AG04450 (cell line): ENCODE results near the gene TRIM10. TPM values are rescaled to one million over a fixed set of nuclear protein-coding genes. Genes with fewer than 3 reads are reported as not detected.

Source experiments
- CTCF ChIA-PET: fragments of 300-600, 350-600 bp; formaldehyde crosslinking; extraction: SDS; loops from one replicate; lab custom pipeline; 2022; ENCODE audit warnings: antibody characterized with exemption, inconsistent platforms; lab: Charles Lee
- POLR2A ChIA-PET: fragments of 350-600 bp; formaldehyde crosslinking; extraction: SDS; loops from one replicate; lab custom pipeline; 2021; ENCODE audit warnings: antibody characterized with exemption, inconsistent platforms; lab: Yijun Ruan, JAX
- DNase-seq: peaks from one replicate; pipeline ENCODE4 v3.0.0-alpha.2; 2011; ENCODE audit warnings: low read depth, low spot score
- H3K27ac ChIP-seq: one replicate; pipeline ENCODE4 v1.5.1; 2012; ENCODE audit warnings: low read depth, low read length, control low read depth
- H3K27me3 ChIP-seq: one replicate; pipeline ENCODE4 v1.6.0; 2012; ENCODE audit warnings: low read length; ENCODE audit not compliant: control insufficient read depth, insufficient read depth
- H3K4me3 ChIP-seq: 2 replicates; pipeline ENCODE4 v1.5.1; 2011; ENCODE audit warnings: mild to moderate bottlenecking, low read depth, low read length, control low read depth
- H3K9me3 ChIP-seq: 2 replicates; pipeline ENCODE4 v1.5.1; 2012; ENCODE audit warnings: low read length; ENCODE audit not compliant: control insufficient read depth, insufficient read depth
- CTCF ChIP-seq: IDR thresholded peaks from 2 replicates; pipeline ENCODE4 v1.5.1; 2011; ENCODE audit warnings: low read depth, low read length, control low read depth, inconsistent platforms
- polyA plus RNA-seq: library from polyadenylated mRNA; depleted of rRNA; stranded (reverse); fragments of >200 nt; gene quantifications from 2 replicates; pipeline ENCODE4 v1.2.3, GENCODE V29; 2011

The TRIM10 gene
- polyA plus RNA-seq, 1 experiment: not detected

GRCh38 chr6:30154709-30155519, 6.1 kb downstream of the TRIM10 start:
- no peak for TF ChIP-seq CTCF
- no peak for DNase-seq
- Histone ChIP-seq H3K27ac (no peak overlapping the region), H3K4me3 (no peak overlapping the region), H3K27me3 (peaks cover 12% of the 10 kb centered on the region), H3K9me3 (no peaks in the 10 kb centered on the region; the same call in 1 of the 2 replicates)
- ChIA-PET POLR2A (no interaction called here), CTCF (interaction anchor here (1.2 to 3.3 kb wide), 3 partner anchors 13 to 24 kb away, joined by 4 to 23 read pairs (median 5); no protein-coding TSS in a partner anchor)

GRCh38 chr6:30154061-30154460, 7.0 kb downstream of the TRIM10 start:
- POLR2A ChIA-PET: no interaction called here
- TF ChIP-seq CTCF: no peak

GRCh38 chr6:30152910-30153610, 8.0 kb downstream of the TRIM10 start:
- Histone ChIP-seq H3K4me3 (no peak overlapping the region), H3K9me3 (no peaks in the 10 kb centered on the region; the same call in 1 of the 2 replicates), H3K27me3 (peaks cover 9% of the 10 kb centered on the region), H3K27ac (no peak overlapping the region)
- no peak for DNase-seq
- ChIA-PET CTCF (interaction anchor here (3.3 kb wide), 1 partner anchor 22 kb away, joined by 23 read pairs; no protein-coding TSS in a partner anchor), POLR2A (no interaction called here)
- TF ChIP-seq CTCF: no peak

More at GRCh38 chr6:30154061-30154460, 7.0 kb downstream of the TRIM10 start:
- Histone ChIP-seq H3K4me3 (no peak overlapping the region), H3K27me3 (peaks cover 12% of the 10 kb centered on the region), H3K27ac (no peak overlapping the region), H3K9me3 (no peaks in the 10 kb centered on the region; the same call in 1 of the 2 replicates)
- CTCF ChIA-PET: interaction anchor here (1.2 to 3.3 kb wide), 3 partner anchors 14 to 23 kb away, joined by 4 to 23 read pairs (median 5); no protein-coding TSS in a partner anchor
- no peak for DNase-seq

- CTCF ChIA-PET: interaction anchor here (1.0 to 3.3 kb wide), 2 partner anchors 21 kb away, joined by 4 to 23 read pairs; no protein-coding TSS in a partner anchor
- Histone ChIP-seq H3K27ac (no peak overlapping the region), H3K9me3 (no peaks in the 10 kb centered on the region; the same call in 1 of the 2 replicates), H3K4me3 (no peak overlapping the region), H3K27me3 (peaks cover 9% of the 10 kb centered on the region)
- no peak for TF ChIP-seq CTCF
- POLR2A ChIA-PET: no interaction called here
- no peak for DNase-seq
Measured at GRCh38 chr6:30152016-30152673, 8.9 kb downstream of the TRIM10 start.
